Adrenal gland (tissue), 5 donors: ENCODE results near the gene HM13.

Source experiments
- POLR2A ChIP-seq, 2 donors: fragments of 450-650 bp; IDR thresholded peaks; one replicate each; pipeline ENCODE4 v1.6.1; 2017; ENCODE audit warnings: antibody characterized with exemption in 2 of 2, mild to moderate bottlenecking in 2 of 2, moderate library complexity in 1 of 2
- TF ChIP-seq, protein P1 (sequence below), 6 experiments: fragments of 450-650 bp in 4 of 6; fragments of 200-600 bp in 2 of 6; sonication (generic) in 1 of 6; IDR thresholded peaks; 1 replicate in 5 of 6; 2 replicates in 1 of 6; pipeline versions ENCODE4 v1.5.1 to v1.8.0; 2016 to 2021; ENCODE audit warnings: antibody characterized with exemption in 6 of 6, mild to moderate bottlenecking in 2 of 6, moderate library complexity in 1 of 6
- donor health status: DM: no; HTN: no; CAD: no.

DNA sequence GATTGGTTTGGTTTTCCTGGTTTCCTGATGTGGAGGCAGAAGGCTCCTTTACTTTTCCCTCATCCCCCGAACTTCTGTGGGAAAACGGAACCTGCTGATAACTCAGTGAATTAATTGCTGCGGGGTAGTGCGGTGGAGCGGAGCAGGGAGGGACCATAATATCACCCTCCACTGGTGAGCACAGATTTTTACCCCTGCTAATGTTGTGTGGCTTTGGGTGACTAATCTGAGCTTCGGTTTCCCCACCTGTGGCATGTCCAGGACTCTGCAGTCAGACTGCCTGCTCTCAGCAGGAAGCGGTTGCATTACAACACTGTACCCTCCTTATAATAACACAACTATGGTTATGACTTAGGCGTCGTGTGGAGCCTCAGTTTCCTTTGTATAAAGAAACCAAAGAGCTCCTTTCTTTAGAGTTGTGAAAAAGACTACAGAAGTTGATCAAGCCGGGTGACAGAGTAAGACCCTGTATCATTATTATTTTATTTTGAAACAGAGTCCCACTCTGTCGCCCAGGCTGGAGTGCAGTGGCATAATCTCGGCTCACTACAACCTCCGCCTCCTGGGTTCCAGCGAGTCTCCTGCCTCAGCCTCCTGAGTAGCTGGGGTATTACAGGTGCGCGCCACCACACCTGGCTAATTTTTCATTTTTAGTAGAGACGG, 88.7 kb downstream of the HM13 start:
- TF ChIP-seq, protein P1, sequence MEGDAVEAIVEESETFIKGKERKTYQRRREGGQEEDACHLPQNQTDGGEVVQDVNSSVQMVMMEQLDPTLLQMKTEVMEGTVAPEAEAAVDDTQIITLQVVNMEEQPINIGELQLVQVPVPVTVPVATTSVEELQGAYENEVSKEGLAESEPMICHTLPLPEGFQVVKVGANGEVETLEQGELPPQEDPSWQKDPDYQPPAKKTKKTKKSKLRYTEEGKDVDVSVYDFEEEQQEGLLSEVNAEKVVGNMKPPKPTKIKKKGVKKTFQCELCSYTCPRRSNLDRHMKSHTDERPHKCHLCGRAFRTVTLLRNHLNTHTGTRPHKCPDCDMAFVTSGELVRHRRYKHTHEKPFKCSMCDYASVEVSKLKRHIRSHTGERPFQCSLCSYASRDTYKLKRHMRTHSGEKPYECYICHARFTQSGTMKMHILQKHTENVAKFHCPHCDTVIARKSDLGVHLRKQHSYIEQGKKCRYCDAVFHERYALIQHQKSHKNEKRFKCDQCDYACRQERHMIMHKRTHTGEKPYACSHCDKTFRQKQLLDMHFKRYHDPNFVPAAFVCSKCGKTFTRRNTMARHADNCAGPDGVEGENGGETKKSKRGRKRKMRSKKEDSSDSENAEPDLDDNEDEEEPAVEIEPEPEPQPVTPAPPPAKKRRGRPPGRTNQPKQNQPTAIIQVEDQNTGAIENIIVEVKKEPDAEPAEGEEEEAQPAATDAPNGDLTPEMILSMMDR (IDR thresholded peaks at IDR 0.05), result no peak
- no peak for TF ChIP-seq POLR2A (IDR thresholded peaks at IDR 0.05)
